KMS-11 (cell line): Measurements from ENCODE around the gene PTGIS.

Experiments
- H2AFZ ChIP-seq: fragments of 200-600 bp; sonication (generic); 2 replicates; pipeline ENCODE4 v1.6.1; 2016; ENCODE audit warnings: antibody characterized with exemption, mixed run types, low read depth
- H3K27ac ChIP-seq: fragments of 200-600 bp; sonication (generic); 2 replicates; pipeline ENCODE4 v1.6.1; 2016; ENCODE audit warnings: mild to moderate bottlenecking, mixed run types
- H3K27me3 ChIP-seq: fragments of 200-600 bp; sonication (generic); 2 replicates; pipeline ENCODE4 v1.6.1; 2017; ENCODE audit warnings: mild to moderate bottlenecking, low read depth, mixed run types, moderate library complexity; ENCODE audit not compliant: insufficient read depth
- H3K36me3 ChIP-seq: fragments of 200-600 bp; sonication (generic); 2 replicates; pipeline ENCODE4 v1.6.1; 2017; ENCODE audit warnings: mild to moderate bottlenecking, mixed run types; ENCODE audit not compliant: insufficient read depth
- H3K4me1 ChIP-seq: fragments of 200-600 bp; sonication (generic); 2 replicates; pipeline ENCODE4 v1.6.1; 2016; ENCODE audit warnings: mild to moderate bottlenecking, low read depth, mixed run types; ENCODE audit not compliant: poor library complexity, severe bottlenecking
- H3K4me2 ChIP-seq: fragments of 200-600 bp; sonication (generic); 2 replicates; pipeline ENCODE4 v1.7.0; 2016; ENCODE audit warnings: mild to moderate bottlenecking, mixed run types
- H3K4me3 ChIP-seq: fragments of 200-600 bp; sonication (generic); IDR thresholded peaks from 2 replicates; pipeline ENCODE4 v1.6.1; 2017; ENCODE audit warnings: low read depth, low read length, mixed read lengths; ENCODE audit not compliant: insufficient read depth
- H3K79me2 ChIP-seq: fragments of 200-600 bp; sonication (generic); 2 replicates; pipeline ENCODE4 v1.6.1; 2016; ENCODE audit warnings: low read depth, mixed run types; ENCODE audit not compliant: insufficient read depth
- H3K9ac ChIP-seq: fragments of 200-600 bp; sonication (generic); 2 replicates; pipeline ENCODE4 v1.6.1; 2016; ENCODE audit warnings: mild to moderate bottlenecking, mixed run types
- H4K20me1 ChIP-seq: fragments of 200-600 bp; sonication (generic); 2 replicates; pipeline ENCODE4 v1.6.1; 2016; ENCODE audit warnings: mild to moderate bottlenecking, mixed run types; ENCODE audit not compliant: insufficient read depth
- CTCF ChIP-seq: fragments of 200-600 bp; sonication (generic); conservative IDR thresholded peaks from 2 replicates; pipeline ENCODE4 v1.6.1; 2017; ENCODE audit warnings: low read depth, mild to moderate bottlenecking, antibody characterized with exemption, low read length, moderate library complexity, mixed read lengths

Gene PTGIS

GRCh38 chr20:49517805-49518100 is 50.2 kb downstream of the PTGIS start:
- Histone ChIP-seq H3K27ac (no peak overlapping the region), H3K4me1 (no peaks in the 10 kb centered on the region), H3K27me3 (peaks cover 2% of the 10 kb centered on the region; the same call in 1 of the 2 replicates), H3K4me2 (no peak overlapping the region), H3K79me2 (no peaks in the 10 kb centered on the region), H3K9ac (no peak overlapping the region), H3K4me3 (no peak overlapping the region), H4K20me1 (no peaks in the 10 kb centered on the region), H3K36me3 (no peaks in the 10 kb centered on the region), H2AFZ (no peak overlapping the region)
- TF ChIP-seq CTCF, result no peak

- Histone ChIP-seq H3K9ac (no peak overlapping the region), H3K4me3 (no peak overlapping the region), H3K27ac (no peak overlapping the region), H3K4me2 (no peak overlapping the region), H3K4me1 (no peaks in the 10 kb centered on the region), H3K36me3 (no peaks in the 10 kb centered on the region), H3K79me2 (no peaks in the 10 kb centered on the region), H2AFZ (no peak overlapping the region), H3K27me3 (peaks cover 8% of the 10 kb centered on the region; the same call in 1 of the 2 replicates), H4K20me1 (no peaks in the 10 kb centered on the region)
- TF ChIP-seq CTCF, result no peak
Observed at GRCh38 chr20:49516916-49517804, 50.8 kb downstream of the PTGIS start.

GRCh38 chr20:49515586-49515985 is 52.4 kb downstream of the PTGIS start:
- Histone ChIP-seq H3K4me3 (no peak overlapping the region), H3K36me3 (no peaks in the 10 kb centered on the region), H3K27me3 (peaks cover 21% of the 10 kb centered on the region; the same call in 1 of the 2 replicates), H3K4me1 (no peaks in the 10 kb centered on the region), H3K79me2 (no peaks in the 10 kb centered on the region), H4K20me1 (no peaks in the 10 kb centered on the region), H2AFZ (no peak overlapping the region), H3K9ac (no peak overlapping the region), H3K27ac (no peak overlapping the region), H3K4me2 (no peak overlapping the region)
- TF ChIP-seq CTCF, result no peak

GRCh38 chr20:49513517-49513916 is 54.4 kb downstream of the PTGIS start:
- no peak overlapping the region for H2AFZ ChIP-seq
- no peak overlapping the region for H3K9ac ChIP-seq
- no peaks in the 10 kb centered on the region for H4K20me1 ChIP-seq
- H3K27me3 ChIP-seq, result peaks cover 40% of the 10 kb centered on the region
- TF ChIP-seq CTCF, result no peak
- peaks cover 7% of the 10 kb centered on the region for H3K4me1 ChIP-seq
- no peak overlapping the region for H3K4me2 ChIP-seq
- no peak overlapping the region for H3K4me3 ChIP-seq
- no peaks in the 10 kb centered on the region for H3K79me2 ChIP-seq
- no peaks in the 10 kb centered on the region for H3K36me3 ChIP-seq
- H3K27ac ChIP-seq, result no peak overlapping the region
